Measurements from ENCODE around the gene SEC22C. TPM values are rescaled to one million over a fixed set of nuclear protein-coding genes. Genes with fewer than 3 reads are reported as not detected.
A peak's percentile ranks its signal among the peaks of the same experiment; 100 is the strongest.

Gene SEC22C
- total RNA-seq, 5 donors from 2014 or later (not counting 1 experiment from before 2014, with no cell fraction given) = 50.1 to 71.2 (median 53.6) TPM

DNA sequence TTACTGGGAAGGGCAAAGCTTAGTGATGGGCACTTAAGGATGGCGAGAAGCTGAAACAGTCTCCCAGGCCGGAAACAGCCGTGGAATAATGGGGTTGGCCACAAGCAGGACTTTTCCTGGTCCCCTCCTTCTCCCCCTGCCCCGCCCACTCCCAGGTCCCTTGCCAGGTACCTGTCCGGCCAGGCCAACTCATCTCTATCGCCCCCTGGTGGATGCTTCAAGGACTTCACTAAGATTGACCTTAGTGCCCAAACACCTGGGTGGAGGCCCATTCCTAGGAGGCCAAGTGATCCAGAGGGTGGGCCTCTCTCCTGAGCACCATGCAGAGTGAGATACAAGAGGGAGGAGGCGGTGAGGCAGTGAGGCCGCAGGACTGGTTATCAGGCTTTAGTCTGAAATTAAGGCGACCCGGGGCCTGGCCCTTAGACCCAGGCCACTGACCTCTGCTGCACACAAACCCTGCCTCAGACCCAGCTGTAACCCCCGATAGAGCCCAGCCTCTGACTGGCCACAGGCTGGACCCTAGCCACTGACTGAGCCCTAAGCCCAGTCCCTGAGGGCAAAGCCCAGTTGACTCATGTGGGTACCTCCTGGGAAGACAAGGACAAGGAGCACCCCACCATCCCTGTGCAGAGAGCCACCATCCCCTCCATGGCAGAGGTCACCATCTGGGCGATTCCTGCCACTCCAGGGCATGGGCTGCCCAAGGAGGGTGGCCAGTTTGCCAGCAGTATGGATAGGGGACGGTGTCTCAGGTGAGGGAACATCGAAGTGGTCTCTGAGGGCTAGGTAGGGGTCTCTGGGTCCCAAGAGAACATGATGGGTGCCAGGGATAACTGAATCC, 41.7 kb downstream of the SEC22C start:
- H3K27ac ChIP-seq (ENCODE audit: low read length) = no peak overlapping the region
- WGBS (ENCODE audit: insufficient coverage) = 64% methylated on average over 11 of the region's 14 CpGs
- Mint-ChIP-seq H3K27me3 (no peaks in the 10 kb centered on the region), H3K9me3 (no peaks in the 10 kb centered on the region), H3K27ac (peak overlapping the region; percentile 23 to 69), H3K4me1 (peaks cover 15 to 36% (median 26%) of the 10 kb centered on the region in 3 donors), H3K4me3 (no peak overlapping the region), H3K36me3 (no peaks in the 10 kb centered on the region)
- ATAC-seq (replicated peaks in 1 of 4) (peak; percentile 56 to 74 (median 67)), DNase-seq (peak in 32 of 35 experiments; percentile 11 to 79 (median 45))
- H3K27me3 ChIP-seq (replicated peaks in 1 of 2; ENCODE audit: control insufficient read depth in 2 of 2, extremely low read depth in 1 of 2, insufficient read depth in 2 of 2, low read length in 1 of 2) = no peaks in the 10 kb centered on the region
- no peaks in the 10 kb centered on the region for H3K36me3 ChIP-seq (ENCODE audit: control insufficient read depth in 2 of 2, extremely low read depth in 1 of 2, insufficient read depth in 1 of 2, low read length in 1 of 2)
- no peak overlapping the region for H3K4me3 ChIP-seq (ENCODE audit: control insufficient read depth in 1 of 2, extremely low read depth in 1 of 2, low read length in 1 of 2)
- ChIA-PET CTCF (interaction anchor here in 1 of 2 donors (1.0 to 2.7 kb wide), 2 partner anchors 9 to 44 kb away, joined by 3 to 8 read pairs; no protein-coding TSS in a partner anchor), POLR2A (interaction anchor here in 1 of 2 donors (0.5 kb wide), 1 partner anchor 61 kb away, joined by 5 read pairs; no protein-coding TSS in a partner anchor)
- H3K9me3 ChIP-seq = no peaks in the 10 kb centered on the region
- peaks cover 0 to 25% of the 10 kb centered on the region in 2 experiments for H3K4me1 ChIP-seq (ENCODE audit: control insufficient read depth in 1 of 2, extremely low read depth in 1 of 2, insufficient read depth in 2 of 2, low read length in 2 of 2)

DNA sequence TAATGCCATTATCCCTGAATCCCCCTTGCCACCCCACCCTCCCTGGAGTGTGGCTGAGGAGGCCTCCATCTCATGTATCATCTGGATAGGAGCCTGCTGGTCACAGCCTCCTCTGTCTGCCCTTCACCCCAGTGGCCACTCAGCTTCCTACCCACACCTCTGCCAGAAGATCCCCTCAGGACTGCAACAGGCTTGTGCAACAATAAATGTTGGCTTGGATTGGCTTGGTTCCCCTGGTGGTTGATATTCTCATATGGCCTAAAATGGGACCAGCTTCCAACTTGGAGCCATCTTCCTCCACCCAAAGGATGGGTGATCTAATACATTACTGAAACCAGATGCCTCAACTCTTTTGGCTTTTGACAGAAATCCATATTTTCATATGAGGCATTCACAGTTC, 44.4 kb downstream of the SEC22C start:
- DNase-seq = no peak
- Mint-ChIP-seq H3K4me1 (peaks cover 40 to 63% (median 52%) of the 10 kb centered on the region in 3 donors), H3K4me3 (no peak overlapping the region), H3K27ac (peak overlapping the region; percentile 74 to 81), H3K36me3 (peaks cover 7% of the 10 kb centered on the region), H3K9me3 (no peaks in the 10 kb centered on the region), H3K27me3 (no peaks in the 10 kb centered on the region)
- CTCF ChIA-PET = interaction anchor here (1.1 to 3.8 kb wide), 6 partner anchors 9 to 35 kb away, joined by 3 to 25 read pairs (median 4); partner anchors contain the start of gene VIPR1 (in 2 of the 2)
- Histone ChIP-seq H3K27me3 (replicated peaks in 1 of 2; ENCODE audit: control insufficient read depth in 2 of 2, extremely low read depth in 1 of 2, insufficient read depth in 2 of 2, low read length in 1 of 2) (no peaks in the 10 kb centered on the region), H3K4me3 (ENCODE audit: control insufficient read depth in 1 of 2, extremely low read depth in 1 of 2, low read length in 1 of 2) (no peak overlapping the region), H3K36me3 (ENCODE audit: control insufficient read depth in 2 of 2, extremely low read depth in 1 of 2, insufficient read depth in 1 of 2, low read length in 1 of 2) (peaks cover 0 to 4% of the 10 kb centered on the region in 2 donors), H3K27ac (ENCODE audit: low read length) (no peak overlapping the region), H3K4me1 (ENCODE audit: control insufficient read depth in 1 of 2, extremely low read depth in 1 of 2, insufficient read depth in 2 of 2, low read length in 2 of 2) (peaks cover 6 to 44% of the 10 kb centered on the region in 2 experiments), H3K9me3 (no peaks in the 10 kb centered on the region)
- POLR2A ChIA-PET = interaction anchor here in 1 of 2 donors (1.4 kb wide), 1 partner anchor 35 kb away, joined by 6 read pairs; the partner anchor contains the start of gene VIPR1
- no peak for ATAC-seq (replicated peaks in 1 of 4)

DNA sequence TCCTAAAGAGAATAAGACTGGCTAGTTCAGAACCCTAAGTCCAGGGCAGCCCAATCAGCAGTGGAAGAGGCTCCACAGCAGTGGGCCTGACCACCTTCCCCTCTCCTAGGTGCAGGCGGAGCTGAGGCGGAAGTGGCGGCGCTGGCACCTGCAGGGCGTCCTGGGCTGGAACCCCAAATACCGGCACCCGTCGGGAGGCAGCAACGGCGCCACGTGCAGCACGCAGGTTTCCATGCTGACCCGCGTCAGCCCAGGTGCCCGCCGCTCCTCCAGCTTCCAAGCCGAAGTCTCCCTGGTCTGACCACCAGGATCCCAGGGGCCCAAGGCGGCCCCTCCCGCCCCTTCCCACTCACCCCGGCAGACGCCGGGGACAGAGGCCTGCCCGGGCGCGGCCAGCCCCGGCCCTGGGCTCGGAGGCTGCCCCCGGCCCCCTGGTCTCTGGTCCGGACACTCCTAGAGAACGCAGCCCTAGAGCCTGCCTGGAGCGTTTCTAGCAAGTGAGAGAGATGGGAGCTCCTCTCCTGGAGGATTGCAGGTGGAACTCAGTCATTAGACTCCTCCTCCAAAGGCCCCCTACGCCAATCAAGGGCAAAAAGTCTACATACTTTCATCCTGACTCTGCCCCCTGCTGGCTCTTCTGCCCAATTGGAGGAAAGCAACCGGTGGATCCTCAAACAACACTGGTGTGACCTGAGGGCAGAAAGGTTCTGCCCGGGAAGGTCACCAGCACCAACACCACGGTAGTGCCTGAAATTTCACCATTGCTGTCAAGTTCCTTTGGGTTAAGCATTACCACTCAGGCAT, 45.6 kb downstream of the SEC22C start:
- Histone ChIP-seq H3K4me1 (ENCODE audit: control insufficient read depth in 1 of 2, extremely low read depth in 1 of 2, insufficient read depth in 2 of 2, low read length in 2 of 2) (peaks cover 11 to 56% of the 10 kb centered on the region in 2 experiments), H3K27me3 (replicated peaks in 1 of 2; ENCODE audit: control insufficient read depth in 2 of 2, extremely low read depth in 1 of 2, insufficient read depth in 2 of 2, low read length in 1 of 2) (no peaks in the 10 kb centered on the region), H3K9me3 (no peaks in the 10 kb centered on the region), H3K4me3 (ENCODE audit: control insufficient read depth in 1 of 2, extremely low read depth in 1 of 2, low read length in 1 of 2) (no peak overlapping the region), H3K36me3 (ENCODE audit: control insufficient read depth in 2 of 2, extremely low read depth in 1 of 2, insufficient read depth in 1 of 2, low read length in 1 of 2) (peaks cover 0 to 7% of the 10 kb centered on the region in 2 donors), H3K27ac (ENCODE audit: low read length) (no peak overlapping the region)
- Mint-ChIP-seq H3K36me3 (peaks cover 14% of the 10 kb centered on the region), H3K27me3 (no peaks in the 10 kb centered on the region), H3K4me3 (no peak overlapping the region), H3K27ac (peak overlapping the region; percentile 39 to 69), H3K4me1 (peaks cover 51 to 75% (median 63%) of the 10 kb centered on the region in 3 donors), H3K9me3 (no peaks in the 10 kb centered on the region)
- ChIA-PET CTCF (interaction anchor here (0.7 to 3.8 kb wide), 13 partner anchors 9 to 289 kb away, joined by 3 to 25 read pairs (median 4); partner anchors contain the start of gene VIPR1 (in 2 of the 2)), POLR2A (no interaction called here)
- WGBS (ENCODE audit: insufficient coverage) = 88% methylated on average over 31 of the region's 35 CpGs
- DNase-seq (peak in 25 of 35 experiments; percentile 6 to 65 (median 32)), ATAC-seq (replicated peaks in 1 of 4) (peak; percentile 49 to 72 (median 52))

DNA sequence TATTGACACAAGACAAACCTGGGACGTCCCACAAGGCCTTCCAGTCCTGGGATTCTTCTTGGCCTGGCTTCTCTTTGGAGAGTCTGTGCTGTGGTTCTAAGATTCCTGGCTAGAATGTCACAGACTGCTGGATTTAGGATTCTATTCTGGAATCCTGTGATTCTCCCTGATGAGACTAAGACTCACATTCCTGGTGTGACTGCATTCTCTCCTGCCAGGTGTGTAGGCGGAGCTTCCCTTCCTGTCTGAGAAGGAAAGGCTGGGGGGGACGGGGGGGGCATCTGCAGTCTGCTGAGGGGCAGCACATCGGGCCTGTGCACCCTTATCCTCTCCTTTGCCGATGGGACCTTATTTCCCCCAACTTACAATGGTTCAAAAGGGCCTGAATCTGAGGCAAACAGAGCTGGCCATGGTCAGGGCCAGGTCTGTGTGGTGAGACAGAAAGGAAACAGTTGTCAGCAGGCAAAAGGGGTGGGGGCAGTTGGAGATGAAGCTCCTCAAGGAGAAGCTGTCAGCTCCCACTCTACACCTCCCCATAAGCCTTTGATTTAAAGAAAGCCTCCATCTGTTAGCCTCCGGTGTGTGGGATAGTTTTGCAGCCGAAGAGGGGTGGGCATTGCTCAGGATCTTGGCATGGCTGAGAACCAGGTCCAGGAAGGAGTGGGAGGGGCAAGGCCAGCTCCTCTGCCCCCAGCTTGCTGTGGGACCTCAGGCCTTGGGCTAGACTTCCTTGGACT, 48.4 kb downstream of the SEC22C start:
- POLR2A ChIA-PET = interaction anchor here (0.6 to 1.2 kb wide), 2 partner anchors 31 to 558 kb away, joined by 3 to 4 read pairs; partner anchors contain the start of gene VIPR1 (in 1 of the 2)
- Histone ChIP-seq H3K27me3 (replicated peaks in 1 of 2; ENCODE audit: control insufficient read depth in 2 of 2, extremely low read depth in 1 of 2, insufficient read depth in 2 of 2, low read length in 1 of 2) (no peaks in the 10 kb centered on the region), H3K36me3 (ENCODE audit: control insufficient read depth in 2 of 2, extremely low read depth in 1 of 2, insufficient read depth in 1 of 2, low read length in 1 of 2) (peaks cover 0 to 7% of the 10 kb centered on the region in 2 donors), H3K27ac (ENCODE audit: low read length) (no peak overlapping the region), H3K4me1 (ENCODE audit: control insufficient read depth in 1 of 2, extremely low read depth in 1 of 2, insufficient read depth in 2 of 2, low read length in 2 of 2) (peaks cover 35 to 69% of the 10 kb centered on the region in 2 experiments), H3K4me3 (ENCODE audit: control insufficient read depth in 1 of 2, extremely low read depth in 1 of 2, low read length in 1 of 2) (no peak overlapping the region), H3K9me3 (no peaks in the 10 kb centered on the region)
- H3K9me3 Mint-ChIP-seq = no peaks in the 10 kb centered on the region
- H3K36me3 Mint-ChIP-seq = peaks cover 26% of the 10 kb centered on the region
- no peaks in the 10 kb centered on the region for H3K27me3 Mint-ChIP-seq
- 73% methylated on average over 2 of the region's 7 CpGs for WGBS (ENCODE audit: insufficient coverage)
- no peak for ATAC-seq (replicated peaks in 1 of 4)
- peak overlapping the region in 1 of 3 donors; percentile 55 for H3K4me3 Mint-ChIP-seq
- CTCF ChIA-PET = interaction anchor here (1.0 to 1.6 kb wide), 6 partner anchors 12 to 32 kb away, joined by 3 to 8 read pairs (median 4); no protein-coding TSS in a partner anchor
- DNase-seq = no peak
- H3K27ac Mint-ChIP-seq = peak overlapping the region; percentile 85 to 93
- peaks cover 69 to 88% (median 82%) of the 10 kb centered on the region in 3 donors for H3K4me1 Mint-ChIP-seq

DNA sequence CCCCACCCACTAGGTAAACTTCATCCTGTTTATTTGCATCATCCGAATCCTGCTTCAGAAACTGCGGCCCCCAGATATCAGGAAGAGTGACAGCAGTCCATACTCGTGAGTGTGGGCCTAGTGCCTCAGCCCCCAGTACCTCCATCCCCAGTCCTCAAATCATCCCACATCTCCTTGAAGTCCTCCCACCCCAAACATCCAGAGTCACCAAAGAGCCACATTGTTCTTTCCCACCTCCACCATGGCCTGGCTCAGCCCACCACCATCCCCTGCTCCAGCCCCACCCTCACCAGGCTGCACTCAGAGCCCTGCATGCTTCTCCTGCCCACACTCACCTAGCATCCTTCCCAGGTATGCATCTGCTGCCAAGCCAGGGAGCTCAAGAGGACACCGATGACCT, 49.5 kb downstream of the SEC22C start:
- Mint-ChIP-seq H3K27me3 (no peaks in the 10 kb centered on the region), H3K4me3 (peak overlapping the region in 1 of 3 donors; percentile 55), H3K36me3 (peaks cover 28% of the 10 kb centered on the region), H3K4me1 (peaks cover 79 to 89% (median 85%) of the 10 kb centered on the region in 3 donors), H3K9me3 (no peaks in the 10 kb centered on the region), H3K27ac (peak overlapping the region; percentile 84 to 93)
- H3K36me3 ChIP-seq (ENCODE audit: control insufficient read depth in 2 of 2, extremely low read depth in 1 of 2, insufficient read depth in 1 of 2, low read length in 1 of 2) = peaks cover 0 to 7% of the 10 kb centered on the region in 2 donors
- ATAC-seq (replicated peaks in 1 of 4) = no peak
- ChIA-PET POLR2A (no interaction called here), CTCF (interaction anchor here in 1 of 2 donors (1.4 kb wide), 1 partner anchor 11 kb away, joined by 4 read pairs; no protein-coding TSS in a partner anchor)
- peaks cover 46 to 80% of the 10 kb centered on the region in 2 experiments for H3K4me1 ChIP-seq (ENCODE audit: control insufficient read depth in 1 of 2, extremely low read depth in 1 of 2, insufficient read depth in 2 of 2, low read length in 2 of 2)
- WGBS (ENCODE audit: insufficient coverage) = 90% methylated on average over 4 of the region's 4 CpGs
- H3K9me3 ChIP-seq = no peaks in the 10 kb centered on the region
- H3K27ac ChIP-seq (ENCODE audit: low read length) = no peak overlapping the region
- DNase-seq = no peak
- no peaks in the 10 kb centered on the region for H3K27me3 ChIP-seq (replicated peaks in 1 of 2; ENCODE audit: control insufficient read depth in 2 of 2, extremely low read depth in 1 of 2, insufficient read depth in 2 of 2, low read length in 1 of 2)
- H3K4me3 ChIP-seq (ENCODE audit: control insufficient read depth in 1 of 2, extremely low read depth in 1 of 2, low read length in 1 of 2) = no peak overlapping the region

Measured in T-cell (primary cell).